NAMALWA (cell line): ENCODE measurements around the gene PKIG.
A peak's percentile ranks its signal among the peaks of the same experiment; 100 is the strongest.
"Not testable (repeated sequence)": the region's sequence is repeated elsewhere in the genome, so short reads cannot be mapped to it uniquely, and the experiment has no call there.

Source experiments
- DNase-seq: peaks from one replicate; pipeline ENCODE4 v3.0.0-alpha.2; 2015; ENCODE audit warnings: low spot score

PKIG gene

DNA sequence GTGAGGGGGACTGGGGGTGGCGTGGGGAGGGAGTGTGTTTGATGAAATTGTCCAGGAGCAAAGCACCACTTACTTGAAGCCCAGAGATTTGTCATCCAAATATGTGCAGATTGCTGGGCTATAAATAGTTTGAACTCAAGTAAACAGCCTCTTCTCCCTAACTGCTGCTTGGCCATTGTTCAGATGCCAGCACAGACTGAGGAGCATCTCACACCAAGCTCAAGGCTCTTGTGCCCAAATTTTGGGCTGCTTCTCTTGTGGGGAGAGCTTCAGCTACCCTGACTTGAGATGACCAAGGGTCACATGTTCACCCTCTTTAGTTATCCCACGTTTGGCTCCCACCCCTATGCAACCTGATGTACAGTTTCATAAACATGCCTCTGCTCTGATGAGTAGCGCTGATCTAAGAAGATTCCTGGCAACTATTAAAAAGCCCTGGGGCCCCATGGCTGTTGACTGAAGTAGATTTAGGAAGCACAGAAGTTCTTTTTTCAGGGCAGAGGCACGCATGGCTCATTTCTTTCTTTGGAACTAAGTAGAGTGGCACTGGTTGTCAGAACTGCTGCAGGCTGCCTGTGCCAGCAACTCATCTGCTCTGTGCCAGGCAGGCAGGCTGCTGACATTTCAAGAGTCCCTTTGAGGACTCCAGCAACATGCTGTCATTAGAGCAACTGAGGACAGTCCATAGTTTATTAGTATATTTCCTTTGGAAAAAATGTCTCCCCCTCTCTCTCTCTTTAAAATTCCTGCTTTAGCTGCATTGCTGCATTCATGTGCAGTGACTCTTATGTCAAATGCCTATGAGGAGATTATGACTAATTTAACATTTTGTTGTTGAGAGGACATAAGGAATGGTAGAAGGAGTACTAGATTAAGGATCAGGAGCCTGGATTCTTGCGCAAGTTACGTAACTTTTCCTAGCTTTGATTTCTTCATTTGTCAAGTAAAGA, 9.6 kb upstream of the PKIG start:
- no peak for DNase-seq

DNA sequence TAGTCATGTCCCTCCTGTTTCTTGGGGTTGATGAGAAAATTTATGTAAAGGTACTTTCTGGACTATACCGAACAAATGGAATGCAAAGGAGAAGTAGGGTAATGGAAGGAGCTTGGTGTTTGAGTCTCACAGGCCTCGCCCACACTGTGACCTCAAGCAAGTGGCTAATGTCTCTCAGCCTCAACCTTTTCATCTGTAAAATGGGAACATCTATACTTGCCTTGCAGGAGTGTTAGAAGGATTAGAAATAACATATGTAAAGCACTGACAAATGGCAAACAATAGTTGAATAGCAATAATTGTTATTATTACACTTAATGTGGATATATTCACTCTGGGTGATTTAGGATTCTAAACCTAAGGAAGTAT, 8.9 kb upstream of the PKIG start:
- DNase-seq, result no peak

DNA sequence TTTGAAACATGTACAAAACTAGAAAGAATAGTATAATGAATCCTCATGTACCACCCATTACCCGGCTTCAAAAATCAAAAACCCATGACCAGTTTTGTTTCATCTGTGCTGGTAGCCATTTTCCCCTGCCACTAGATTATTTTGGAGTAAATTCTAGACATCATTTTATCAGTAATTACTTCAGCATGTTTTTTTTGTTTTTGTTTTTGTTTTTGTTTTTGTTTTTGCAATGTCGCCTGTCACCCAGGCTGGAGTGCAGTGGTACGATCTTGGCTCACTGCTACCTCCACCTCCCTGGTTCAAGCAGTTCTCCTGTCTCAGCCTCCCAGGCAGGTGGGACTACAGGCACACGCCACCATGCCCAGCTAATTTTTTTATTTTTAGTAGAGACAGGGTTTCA, 8.0 kb upstream of the PKIG start:
- DNase-seq, result no peak

DNA sequence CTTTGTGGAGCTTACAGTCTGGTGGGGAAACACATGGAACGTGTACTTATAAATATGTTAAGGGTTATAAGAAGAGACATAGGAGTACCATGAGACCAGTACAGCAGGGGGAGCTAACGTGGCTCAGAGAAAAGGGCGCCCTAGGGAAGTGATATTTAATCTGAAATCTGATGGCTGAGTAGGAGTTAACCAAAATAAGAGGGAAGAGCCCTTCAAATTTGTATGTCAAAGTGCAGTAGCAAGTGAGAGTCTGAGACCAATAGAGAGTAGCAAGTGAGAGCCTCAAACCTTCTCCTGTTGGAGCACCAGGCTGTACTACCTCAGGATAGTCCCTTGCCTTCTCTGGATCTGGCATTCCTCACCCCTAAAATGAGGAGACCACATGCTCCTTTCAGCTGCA, 6.1 kb upstream of the PKIG start:
- peak; percentile 81 for DNase-seq

DNA sequence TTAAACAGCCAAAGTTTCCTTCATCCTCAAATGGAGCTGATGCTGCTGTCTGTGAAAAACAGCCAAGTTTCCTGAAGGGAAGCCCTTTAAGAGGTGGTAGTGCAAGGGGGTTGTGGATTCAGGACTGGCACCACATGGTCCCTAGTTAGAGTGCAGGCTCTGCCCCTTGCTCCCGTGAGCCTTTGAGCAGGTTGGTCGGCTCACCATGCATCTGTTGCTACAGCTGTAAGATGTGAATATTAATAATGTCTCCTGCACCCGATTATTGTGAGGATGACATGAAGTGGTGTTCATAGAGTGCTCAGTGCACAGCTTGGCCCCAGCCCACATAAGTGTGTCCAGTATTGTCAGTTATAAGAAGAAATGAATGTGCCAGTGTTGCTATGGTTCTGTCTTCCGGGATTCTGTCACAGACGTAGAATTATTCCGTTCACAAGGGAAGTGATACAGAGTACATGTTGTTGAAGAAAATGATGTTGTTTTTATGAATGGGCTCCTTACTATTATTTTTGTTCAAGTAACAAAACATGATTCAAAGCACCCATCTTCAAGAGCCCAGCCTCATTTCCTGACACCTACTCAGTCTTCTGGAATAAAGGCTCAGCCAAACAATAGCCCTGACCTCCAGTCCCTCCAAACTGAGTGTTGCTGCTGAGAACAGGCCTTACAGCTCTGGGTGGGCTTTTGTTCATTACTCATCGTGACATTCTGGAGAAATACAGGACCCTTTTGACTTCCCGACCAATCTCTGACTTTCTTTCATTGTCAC, 2.9 kb upstream of the PKIG start:
- no peak for DNase-seq

DNA sequence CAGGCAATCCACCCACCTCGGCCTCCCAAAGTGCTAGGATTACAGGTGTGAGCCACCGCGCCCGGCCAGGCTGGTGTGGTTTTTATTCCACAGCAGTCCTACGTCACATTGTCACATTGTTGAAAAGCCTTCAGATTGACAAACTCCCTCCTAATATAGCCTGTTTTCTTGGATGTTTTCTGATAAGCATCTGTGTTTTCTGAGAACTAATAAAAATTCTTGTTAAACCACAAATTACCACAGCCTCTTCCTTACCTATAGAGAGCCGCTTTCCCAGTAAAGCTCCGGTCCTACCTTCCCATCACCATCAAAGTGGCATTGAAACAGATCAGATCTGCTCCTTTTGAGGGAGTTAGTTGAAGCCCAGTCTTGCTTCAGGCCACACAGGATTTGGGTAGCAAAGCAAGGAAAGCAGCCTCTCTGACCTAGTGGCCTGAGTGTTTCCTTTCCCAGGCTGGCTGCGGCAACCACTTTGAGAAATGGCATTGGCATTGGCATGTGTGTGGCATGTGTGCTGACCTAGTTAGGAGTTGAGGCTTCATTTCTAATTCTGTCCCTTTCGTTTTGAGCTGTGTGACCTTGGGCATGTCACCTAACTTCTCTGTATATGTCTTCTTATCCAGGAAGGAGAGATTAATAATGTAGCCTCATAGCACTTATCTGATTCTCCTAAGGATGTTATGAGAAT, 1.7 kb upstream of the PKIG start:
- no peak for DNase-seq

DNA sequence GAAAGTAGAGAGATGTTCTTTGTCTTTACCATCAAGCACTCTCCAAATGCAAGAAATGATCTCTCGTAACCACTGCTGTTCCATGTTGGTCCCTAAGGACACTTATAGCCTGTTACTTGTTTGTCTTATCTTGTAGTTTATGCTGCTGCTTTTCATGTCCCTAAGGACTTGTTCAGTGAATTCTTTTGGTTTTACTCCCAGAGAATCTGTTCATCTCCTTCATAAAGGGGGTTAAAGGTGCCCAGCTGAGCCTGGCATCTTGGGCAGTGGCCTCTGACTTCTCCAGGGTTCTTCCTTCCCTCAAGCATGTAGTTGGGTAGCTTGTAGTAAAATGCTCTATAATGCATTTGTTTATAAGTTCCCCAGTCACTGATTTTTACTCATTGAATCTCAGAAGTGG, 864 bp upstream of the PKIG start:
- DNase-seq, result peak; percentile 26

DNA sequence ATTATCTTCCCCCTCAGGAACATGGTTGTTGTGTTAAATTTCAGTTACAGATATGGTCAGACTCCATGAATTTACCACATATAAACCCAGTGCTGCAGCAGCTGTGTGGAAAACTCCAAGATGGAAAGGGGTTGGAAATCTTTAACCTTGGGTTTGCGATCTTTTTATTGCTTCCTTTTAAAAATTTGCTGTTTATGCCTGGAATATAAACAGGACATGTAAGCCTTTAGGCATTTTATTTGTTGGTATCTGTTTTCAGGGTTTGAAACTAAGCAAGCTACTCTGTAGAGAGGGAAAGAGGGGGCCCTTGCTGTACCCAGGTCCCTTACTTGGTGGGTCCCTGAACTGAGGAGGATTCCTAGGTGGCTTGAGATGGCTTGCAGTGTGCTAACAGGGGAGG, 778 bp downstream of the PKIG start:
- no peak for DNase-seq

DNA sequence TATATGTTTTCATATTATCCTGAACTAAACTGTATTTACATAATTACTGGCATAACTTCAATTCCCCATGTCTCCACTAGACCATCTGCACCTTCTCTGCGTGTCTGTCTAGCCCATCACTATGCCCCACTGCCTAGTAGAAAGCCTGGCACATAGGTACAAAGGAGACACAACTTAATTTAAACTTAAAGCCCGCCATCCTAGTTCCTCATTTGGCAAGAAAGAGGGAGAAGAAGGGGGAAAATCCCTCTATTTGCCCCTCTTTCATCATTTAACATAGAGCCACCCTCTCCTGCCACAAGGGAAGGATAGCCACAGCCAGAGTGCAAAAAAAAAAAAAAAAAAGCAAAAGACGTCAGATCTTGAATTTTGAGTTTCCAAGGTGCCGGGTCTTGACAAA, 1.8 kb downstream of the PKIG start:
- DNase-seq, result peak; percentile 77

DNA sequence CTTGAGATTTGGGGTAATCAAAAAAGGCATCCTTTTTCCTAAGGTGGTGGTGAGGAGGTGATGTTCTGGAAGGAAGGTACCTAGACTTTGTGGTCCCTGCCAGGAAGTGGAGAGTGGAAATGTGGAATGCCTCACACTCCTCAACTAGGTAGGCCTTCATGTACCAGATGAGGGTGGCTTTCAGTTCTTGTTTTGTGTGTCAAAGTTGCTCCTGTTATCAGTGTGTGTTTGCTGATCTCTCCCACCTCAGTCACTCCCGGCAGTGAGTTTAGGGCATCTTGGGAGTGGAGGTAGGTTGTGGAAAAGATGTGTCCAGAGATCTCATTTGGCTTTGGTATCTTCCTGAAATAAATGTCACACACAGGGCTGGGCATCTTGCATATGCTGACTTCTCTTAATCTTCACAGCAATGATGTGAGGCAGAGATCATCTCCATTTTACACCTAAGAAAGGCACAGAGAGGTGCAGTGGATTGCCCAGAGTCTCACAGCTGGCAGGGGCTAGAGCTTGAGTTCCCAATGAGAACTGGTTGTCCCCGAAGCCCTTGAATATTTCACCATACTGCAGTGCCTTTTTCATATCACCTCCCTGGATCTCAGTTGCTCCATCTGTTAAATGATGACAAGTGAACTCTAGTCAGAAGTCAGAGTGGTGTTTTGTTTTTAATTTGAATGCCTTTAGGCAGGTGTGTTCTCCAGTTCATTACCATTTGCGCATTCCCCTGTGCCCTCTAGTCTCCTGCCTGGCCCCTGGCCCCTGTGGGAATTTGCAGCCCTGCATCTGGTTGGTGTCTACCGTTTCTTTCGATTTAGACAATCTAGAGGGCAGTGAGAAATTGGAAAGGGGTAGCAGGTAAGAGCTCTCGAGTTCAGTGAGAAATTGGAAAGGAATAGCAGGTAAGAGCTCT, 2.9 kb downstream of the PKIG start:
- peak; percentile 77 for DNase-seq

DNA sequence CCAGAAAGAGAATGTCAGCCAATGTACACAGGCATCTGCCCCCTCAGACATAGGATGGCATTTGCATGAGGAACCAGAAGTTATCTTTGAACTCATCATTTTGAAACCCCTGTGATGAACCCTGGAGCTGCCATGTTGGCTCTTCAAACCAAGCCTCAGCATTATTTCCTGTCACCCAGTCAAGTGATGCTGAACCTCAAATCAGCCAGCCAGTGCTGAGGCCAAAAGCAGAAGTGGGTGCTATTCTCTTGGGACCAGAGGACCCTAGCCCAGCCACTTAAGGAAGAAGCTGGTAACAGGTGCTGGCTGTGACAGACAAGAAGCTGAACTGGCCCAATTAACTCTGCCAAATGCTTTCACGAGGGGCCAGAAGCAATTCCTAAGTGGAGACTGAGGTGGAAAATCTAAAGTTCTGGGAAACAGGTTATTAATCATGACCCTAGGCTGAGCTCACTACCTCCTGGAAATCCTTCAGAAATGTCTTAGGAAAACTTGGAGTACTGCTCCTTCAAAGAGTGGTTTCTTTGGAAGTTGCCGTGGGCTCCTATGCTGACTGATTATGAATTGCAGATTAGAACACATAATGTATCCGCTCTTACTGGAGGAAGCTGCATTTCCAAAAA, 4.0 kb downstream of the PKIG start:
- peak; percentile 99 for DNase-seq

DNA sequence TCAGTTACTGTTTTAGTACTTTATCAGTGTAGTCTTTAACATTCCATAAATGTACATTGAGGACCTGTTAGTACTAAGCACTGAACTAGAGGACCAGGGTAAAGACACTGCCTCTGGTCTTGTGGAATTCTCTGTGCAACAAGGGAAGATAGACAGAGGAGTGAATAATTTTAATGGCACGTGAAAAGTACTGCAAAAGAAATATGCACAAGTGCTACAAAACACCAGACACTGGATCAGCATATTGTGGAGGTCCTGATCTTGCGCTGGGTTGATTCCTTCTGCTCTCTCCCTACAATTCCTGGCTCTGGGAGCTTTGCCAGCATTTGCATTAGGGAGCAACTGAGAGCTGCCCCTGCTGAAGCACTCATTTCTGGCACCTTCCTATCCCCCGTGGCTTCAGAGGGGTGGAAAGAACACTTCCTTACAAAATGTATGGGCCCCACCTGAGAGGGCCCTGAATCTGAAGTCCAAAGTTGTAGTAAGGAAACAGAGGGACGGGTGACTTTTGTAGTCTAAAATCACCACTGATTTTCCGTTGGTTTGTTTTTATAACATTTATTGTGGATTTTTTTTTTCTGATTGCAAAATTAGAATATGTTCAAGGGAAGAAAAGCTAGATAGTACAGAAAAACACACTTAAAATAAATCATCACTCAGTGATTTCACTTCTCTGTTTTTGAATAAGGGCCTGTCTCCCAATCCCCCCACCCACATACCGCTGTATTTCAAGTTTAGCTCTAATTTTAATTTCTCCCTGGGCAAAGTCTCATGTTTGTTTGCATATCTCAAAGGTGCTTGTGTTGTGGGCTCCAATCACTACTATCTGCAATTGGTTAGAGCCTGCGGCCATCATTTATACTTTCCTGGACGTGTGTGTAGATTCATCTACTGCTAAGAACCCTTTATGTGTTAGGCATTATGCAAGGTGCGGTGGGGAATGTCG, 4.9 kb downstream of the PKIG start:
- peak; percentile 68 for DNase-seq

DNA sequence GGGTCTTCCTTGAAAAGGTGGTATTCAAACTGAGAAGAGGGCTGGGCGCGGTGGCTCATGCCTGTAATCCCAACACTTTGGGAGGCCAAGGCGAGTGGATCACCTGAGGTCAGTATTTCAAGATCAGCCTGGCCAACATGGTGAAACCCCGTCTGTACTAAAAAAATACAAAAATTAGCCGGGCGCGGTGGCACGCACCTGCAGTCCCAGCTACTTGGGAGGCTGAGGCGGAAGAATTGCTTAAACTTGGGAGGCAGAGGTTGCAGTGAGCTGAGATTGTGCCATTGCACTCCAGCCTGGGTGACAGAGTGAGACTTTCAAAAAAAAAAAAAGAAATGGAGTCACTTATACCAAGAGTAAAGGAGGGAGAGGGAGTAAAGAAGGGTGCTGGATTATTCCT, 5.9 kb downstream of the PKIG start:
- not testable (repeated sequence) for DNase-seq

DNA sequence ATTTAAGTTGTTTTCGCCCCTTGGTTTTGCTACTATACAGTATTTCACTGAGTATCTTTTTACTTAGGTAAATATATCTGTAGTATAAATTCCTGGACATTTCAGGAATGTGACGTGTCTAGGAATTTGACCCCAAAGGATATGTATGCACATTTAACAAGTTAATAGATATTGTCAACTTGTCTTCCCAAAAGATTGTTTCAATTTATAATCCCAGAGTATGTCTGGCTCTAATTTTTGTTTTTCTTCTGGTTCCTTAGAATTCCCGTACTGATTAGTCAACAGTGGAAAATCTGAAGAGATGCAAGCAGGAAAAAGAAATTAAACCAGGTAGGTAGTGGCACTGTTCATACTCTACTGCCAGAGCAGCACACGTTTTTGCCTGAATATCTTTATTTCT, 7.2 kb downstream of the PKIG start:
- no peak for DNase-seq

DNA sequence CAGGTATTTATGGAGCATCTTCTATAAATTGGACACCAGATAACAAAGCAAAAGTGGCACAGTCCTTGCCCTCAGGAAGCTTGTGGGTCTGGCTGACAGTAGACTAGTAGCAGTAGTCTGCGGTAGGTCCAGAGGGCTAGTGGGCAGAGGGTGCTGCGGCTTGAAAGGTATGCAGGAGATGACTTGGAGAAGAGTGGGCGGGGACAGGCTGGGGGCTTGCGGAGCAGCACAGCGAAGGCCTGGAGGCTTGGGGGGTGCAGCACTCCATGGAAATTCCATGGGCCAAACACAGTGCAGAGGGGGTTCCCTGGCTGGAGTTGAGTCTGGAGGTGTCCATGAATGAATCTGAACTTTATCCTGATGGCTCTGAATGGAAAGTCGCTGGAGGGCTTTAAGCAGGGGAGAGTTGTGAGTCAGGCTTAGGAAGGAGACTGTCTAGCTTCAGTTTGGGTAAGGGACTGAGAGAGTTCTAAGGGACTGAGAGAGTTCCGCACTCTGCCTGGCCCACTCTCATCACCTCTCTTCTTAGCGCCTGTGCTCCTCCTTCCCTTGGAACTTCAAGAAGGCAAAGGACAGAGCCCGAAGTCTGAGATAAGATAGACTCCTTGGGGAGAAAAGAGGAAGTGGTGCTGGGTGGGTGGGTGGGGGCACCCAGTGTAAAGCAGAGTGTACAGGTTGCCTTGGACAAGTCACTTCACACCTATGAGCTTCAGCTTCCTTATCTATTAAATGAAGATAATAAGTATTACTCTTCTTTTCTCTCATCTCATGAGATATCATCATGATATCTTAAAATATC, 8.8 kb downstream of the PKIG start:
- DNase-seq, result no peak

DNA sequence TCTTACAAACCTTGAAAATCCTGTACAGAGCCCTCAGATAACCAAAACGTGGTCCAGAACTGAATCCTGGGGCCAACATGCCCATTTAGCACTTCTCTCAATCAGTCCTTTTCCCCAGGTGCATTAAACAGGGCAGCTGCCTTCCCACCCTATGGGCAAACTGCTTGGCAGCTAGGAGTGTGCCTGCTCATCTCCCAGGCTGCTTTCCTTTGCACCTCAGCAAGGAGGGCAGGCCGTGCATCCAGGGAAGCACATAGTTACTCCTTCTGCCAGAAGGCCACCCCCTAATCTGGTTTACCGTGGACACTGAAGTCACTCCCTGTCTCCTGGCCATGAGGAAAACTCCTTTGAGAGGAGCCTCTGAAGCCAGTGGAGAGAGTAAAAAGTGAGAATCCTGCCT, 10.0 kb downstream of the PKIG start:
- no peak for DNase-seq

DNA sequence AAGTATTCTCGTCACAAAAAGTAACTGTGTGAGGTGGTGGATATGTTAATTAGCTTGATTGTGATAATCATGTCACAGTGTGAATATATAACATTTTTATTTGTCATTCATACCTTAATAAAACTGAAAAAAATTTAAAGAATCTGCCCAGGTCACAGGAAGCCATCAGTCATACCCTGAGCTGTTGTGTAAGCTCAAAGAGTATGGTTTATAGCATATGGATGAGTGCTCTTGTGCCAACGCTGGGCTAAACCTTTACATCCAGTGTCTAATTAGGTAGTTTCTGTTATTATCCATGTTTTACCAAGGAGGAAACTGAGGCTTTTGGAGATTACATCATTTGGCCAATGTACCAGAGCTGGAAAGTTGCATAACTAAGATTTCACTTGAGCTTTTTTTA, 11.4 kb downstream of the PKIG start:
- DNase-seq, result no peak

DNA sequence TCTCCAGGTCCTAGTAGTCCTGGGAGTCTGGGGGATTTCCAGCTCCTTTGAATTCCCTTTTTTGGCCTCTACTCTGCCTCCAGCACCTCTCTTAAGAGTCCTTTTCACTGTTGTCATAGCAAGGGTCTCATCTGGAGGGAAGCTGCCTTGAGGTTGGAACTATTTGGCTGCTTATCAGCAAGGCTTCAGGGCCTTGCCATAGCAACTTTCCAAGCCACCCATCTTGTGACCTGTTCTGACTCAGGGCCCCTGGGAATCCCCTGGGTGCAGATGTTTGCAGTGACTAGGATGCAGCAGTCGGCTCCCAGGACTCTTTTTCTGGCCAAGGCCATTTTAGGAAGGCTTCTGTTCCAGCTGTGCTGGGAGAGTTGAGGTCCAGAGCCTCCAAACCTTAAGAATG, 12.4 kb downstream of the PKIG start:
- peak; percentile 38 for DNase-seq

DNA sequence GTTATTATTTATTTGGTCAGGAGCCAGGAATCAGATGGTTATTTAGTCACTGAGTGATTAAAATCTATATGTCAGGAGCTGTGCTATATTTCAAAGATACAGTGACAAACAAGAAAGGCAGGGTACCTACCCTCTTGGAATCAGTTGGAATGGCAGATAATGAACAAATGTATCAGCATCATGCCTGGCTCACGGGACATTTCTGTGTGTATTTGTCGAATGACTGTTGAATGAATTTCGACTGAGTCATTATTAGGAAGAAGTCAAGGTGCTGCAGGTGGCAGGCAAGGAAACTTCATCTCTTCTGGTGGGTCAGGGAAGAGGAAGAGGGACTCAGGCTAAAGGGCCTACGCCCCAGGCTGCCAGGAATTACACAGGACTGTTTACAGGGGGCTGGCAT, 13.6 kb downstream of the PKIG start:
- DNase-seq, result no peak
